HEK293 (cell line): Measurements from ENCODE around the gene ZSCAN30.

ENCODE experiments used
- CTCF ChIP-seq: fragments of 450-650 bp; formaldehyde crosslinking; IDR thresholded peaks from 2 replicates; pipeline ENCODE4 v1.5.1; 2016; ENCODE audit warnings: missing biosample characterization, missing genetic modification characterization
- KLF1 ChIP-seq: fragments of 450-650 bp; formaldehyde crosslinking; IDR thresholded peaks from 2 replicates; pipeline ENCODE4 v1.5.1; 2016; ENCODE audit warnings: missing biosample characterization, missing genetic modification characterization
- KLF16 ChIP-seq: fragments of 450-650 bp; formaldehyde crosslinking; IDR thresholded peaks from 2 replicates; pipeline ENCODE4 v1.5.1; 2017; ENCODE audit warnings: missing biosample characterization, missing genetic modification characterization
- KLF7 ChIP-seq: fragments of 450-650 bp; formaldehyde crosslinking; IDR thresholded peaks from 2 replicates; pipeline ENCODE4 v1.5.1; 2016; ENCODE audit warnings: missing biosample characterization, missing genetic modification characterization, borderline replicate concordance
- RBAK ChIP-seq: fragments of 450-650 bp; formaldehyde crosslinking; IDR thresholded peaks from 2 replicates; pipeline ENCODE4 v1.5.1; 2016; ENCODE audit warnings: missing biosample characterization, missing genetic modification characterization
- ZBTB8A ChIP-seq: fragments of 450-650 bp; formaldehyde crosslinking; IDR thresholded peaks from 2 replicates; pipeline ENCODE4 v1.5.1; 2016; ENCODE audit warnings: missing biosample characterization, missing genetic modification characterization
- ZNF362 ChIP-seq: fragments of 450-650 bp; formaldehyde crosslinking; IDR thresholded peaks from 2 replicates; pipeline ENCODE4 v1.5.1; 2016; ENCODE audit warnings: missing biosample characterization, missing genetic modification characterization
- ZNF366 ChIP-seq: fragments of 450-650 bp; formaldehyde crosslinking; conservative IDR thresholded peaks from 2 replicates; pipeline ENCODE4 v1.5.1; 2016; ENCODE audit warnings: missing biosample characterization, missing genetic modification characterization
- ZNF677 ChIP-seq: fragments of 450-650 bp; IDR thresholded peaks from 2 replicates; pipeline ENCODE4 v1.5.0; 2018; ENCODE audit warnings: missing biosample characterization, mild to moderate bottlenecking, missing genetic modification characterization, moderate library complexity
- ZNF747 ChIP-seq: fragments of 450-650 bp; formaldehyde crosslinking; IDR thresholded peaks from 2 replicates; pipeline ENCODE4 v1.5.1; 2016; ENCODE audit warnings: missing biosample characterization, missing genetic modification characterization
- ZNF792 ChIP-seq: fragments of 450-650 bp; formaldehyde crosslinking; IDR thresholded peaks from 2 replicates; pipeline ENCODE4 v1.5.1; 2016; ENCODE audit warnings: missing biosample characterization, missing genetic modification characterization

GRCh38 chr18:35326695-35327387 lies 36.8 kb upstream of the ZSCAN30 start:
- TF ChIP-seq ZNF747 (tag by site-specific recombination) (no peak), ZNF366 (tag by site-specific recombination) (no peak), ZNF362 (tag by site-specific recombination) (no peak), KLF1 (tag by site-specific recombination) (no peak), KLF7 (tag by site-specific recombination) (no peak), ZNF677 (tag by site-specific recombination) (no peak), KLF16 (tag by site-specific recombination) (no peak), ZBTB8A (tag by site-specific recombination) (no peak), CTCF (tag by site-specific recombination) (no peak), RBAK (tag by site-specific recombination) (no peak), ZNF792 (tag by site-specific recombination) (no peak)
